ENCODE measurements around the gene CENPT.

Gene CENPT

DNA sequence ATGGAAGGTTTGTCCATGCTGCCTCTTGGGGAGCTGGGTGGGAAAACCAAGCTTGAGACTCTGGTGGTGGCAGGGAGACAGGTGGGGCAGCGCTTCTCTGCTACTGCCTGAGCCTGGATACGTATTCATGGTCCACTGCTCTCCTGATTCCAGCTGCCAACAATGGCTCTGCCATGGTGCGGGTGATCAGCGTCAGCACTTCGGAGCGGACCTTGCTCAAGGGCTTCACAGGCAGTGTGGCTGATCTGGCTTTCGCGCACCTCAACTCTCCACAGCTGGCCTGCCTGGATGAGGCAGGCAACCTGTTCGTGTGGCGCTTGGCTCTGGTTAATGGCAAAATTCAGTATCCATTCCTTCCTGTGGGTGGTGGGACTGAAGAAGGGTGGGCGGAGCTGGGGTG, 29.6 kb upstream of the CENPT start:
- peaks cover 78% of the 10 kb centered on the region for H4K20me1 ChIP-seq
- no peaks in the 10 kb centered on the region for H3K9me3 ChIP-seq
- peaks cover 37% of the 10 kb centered on the region for H3K4me1 ChIP-seq
- H3K36me3 ChIP-seq, result peaks cover 77% of the 10 kb centered on the region
- H3K27me3 ChIP-seq, result no peaks in the 10 kb centered on the region
- H3K4me2 ChIP-seq, result no peak overlapping the region
- no peak for TF ChIP-seq Cebpa-rat (IDR thresholded peaks at IDR 0.05)
- no peak overlapping the region for H3K4me3 ChIP-seq
- H3K27ac ChIP-seq, result no peak overlapping the region
- no peak overlapping the region for H3K9ac ChIP-seq

DNA sequence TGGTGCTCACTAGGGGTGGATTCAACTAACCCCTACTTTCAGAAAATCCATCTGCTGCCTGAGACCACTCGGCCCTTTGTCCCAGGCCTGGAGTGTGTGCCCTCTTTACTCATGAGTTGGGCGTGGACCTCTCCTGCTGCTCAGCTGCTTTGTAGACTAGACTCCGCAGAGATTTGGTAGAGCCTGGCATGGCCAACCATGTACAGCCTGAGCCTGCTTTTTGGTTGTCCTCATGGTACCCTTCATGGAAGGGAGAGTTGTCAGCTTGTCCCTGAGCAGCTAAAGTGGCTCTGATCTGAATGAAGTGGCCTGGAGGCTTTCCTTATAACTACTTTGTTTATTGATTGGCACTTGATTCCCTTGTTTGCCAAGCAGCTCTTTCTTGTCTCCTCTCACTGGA, 26.9 kb upstream of the CENPT start:
- Histone ChIP-seq H3K27me3 (no peaks in the 10 kb centered on the region), H3K4me1 (peaks cover 37% of the 10 kb centered on the region), H3K9me3 (no peaks in the 10 kb centered on the region), H4K20me1 (peaks cover 58% of the 10 kb centered on the region), H3K4me3 (peak overlapping the region; percentile 98), H3K36me3 (peaks cover 77% of the 10 kb centered on the region), H3K4me2 (peak overlapping the region; percentile 89), H3K9ac (peak overlapping the region; percentile 97), H3K27ac (0 out of 2 replicates have a peak overlapping the region, but pooled peaks have one; percentile 96)
- no peak for TF ChIP-seq Cebpa-rat (IDR thresholded peaks at IDR 0.05)

DNA sequence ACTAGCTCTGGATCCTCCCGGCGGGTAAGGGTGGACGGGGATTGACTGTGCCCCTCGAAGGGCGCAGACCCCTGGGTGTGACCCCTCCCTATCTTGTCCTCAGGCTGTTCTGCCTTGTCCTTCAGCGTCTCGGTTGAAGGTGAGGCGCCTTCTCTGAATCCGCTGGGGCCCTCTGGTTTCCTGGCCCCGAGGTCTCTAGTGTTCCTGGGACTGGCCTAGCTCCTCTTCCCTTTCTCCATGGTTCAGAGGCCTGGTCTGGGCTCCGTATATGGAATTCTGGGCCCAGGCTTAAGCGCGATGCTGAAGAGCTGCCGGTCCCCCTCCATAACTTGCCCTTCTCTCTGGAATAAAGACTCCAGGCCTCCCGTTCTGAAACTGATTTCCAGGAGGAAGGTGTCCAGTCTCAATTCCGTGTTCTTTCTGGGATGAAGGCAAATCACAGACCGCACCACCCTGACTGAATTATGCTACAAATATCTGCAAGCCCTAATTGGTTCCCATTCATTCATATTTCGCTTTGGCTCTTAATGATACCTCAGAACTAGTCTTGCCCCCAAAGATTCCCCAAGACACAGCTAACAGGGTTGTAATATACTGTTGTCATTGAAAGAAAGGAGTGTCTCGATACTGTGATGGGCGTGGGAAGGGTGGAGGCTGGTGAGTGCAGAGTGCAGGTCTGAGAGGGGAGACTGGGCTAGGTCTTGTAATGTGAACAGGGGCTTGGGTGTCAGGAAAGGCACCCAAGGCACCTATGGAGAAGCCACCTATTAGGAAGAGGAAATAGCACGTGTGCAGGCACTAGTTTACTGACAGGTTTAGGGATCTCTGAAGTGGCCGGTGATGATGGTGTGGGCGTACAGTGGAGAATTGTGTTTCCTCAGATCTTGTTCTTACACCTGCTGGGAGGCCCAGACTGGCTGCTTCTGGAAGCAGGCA, 26.2 kb upstream of the CENPT start:
- Histone ChIP-seq H3K9ac (peak overlapping the region; percentile 97), H3K27me3 (no peaks in the 10 kb centered on the region), H3K4me2 (peak overlapping the region; percentile 89), H3K9me3 (no peaks in the 10 kb centered on the region), H3K4me3 (peak overlapping the region; percentile 98), H4K20me1 (peaks cover 62% of the 10 kb centered on the region), H3K4me1 (peaks cover 37% of the 10 kb centered on the region), H3K36me3 (peaks cover 77% of the 10 kb centered on the region), H3K27ac (peak overlapping the region; percentile 96)
- no peak for TF ChIP-seq Cebpa-rat (IDR thresholded peaks at IDR 0.05)

DNA sequence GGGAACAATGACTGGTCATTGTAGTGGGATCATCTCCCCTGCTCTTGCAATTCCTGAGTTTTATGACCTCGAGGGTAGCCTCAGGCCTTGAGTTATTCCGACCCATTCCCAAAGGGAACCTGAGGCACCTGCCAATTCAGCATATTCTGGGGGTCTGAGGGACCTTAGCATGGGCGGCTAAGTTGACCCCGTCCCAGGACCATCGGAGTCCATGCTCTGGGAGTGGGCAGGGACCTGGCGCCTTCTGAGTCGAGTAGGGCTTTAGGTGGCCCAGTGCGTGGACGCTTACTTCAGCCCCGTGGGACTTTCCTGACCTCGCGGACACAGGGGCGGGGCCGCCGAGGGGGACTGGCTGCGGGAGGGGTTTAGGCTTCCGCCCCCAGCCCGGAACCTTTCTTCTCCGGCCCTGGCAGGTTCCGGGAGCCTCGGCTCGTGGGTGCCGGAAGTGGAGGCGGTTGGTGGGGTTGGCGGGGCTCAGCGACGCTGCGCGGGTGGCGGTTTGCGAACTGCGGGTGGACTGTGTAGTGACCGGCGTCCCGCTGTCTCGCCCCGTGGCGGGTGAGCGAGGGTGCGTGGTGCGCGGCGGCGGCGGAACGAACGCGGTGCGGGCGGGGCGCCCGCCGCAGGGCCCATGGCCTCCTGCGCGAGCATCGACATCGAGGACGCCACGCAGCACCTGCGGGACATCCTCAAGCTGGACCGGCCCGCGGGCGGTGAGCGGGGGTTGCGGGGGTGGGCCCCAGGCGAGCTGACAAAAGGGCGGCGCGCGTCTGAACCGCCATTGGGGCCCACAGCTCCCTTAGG, 25.3 kb upstream of the CENPT start, which contains the start of gene EDC4:
Gene EDC4, plus strand, starts transcription at position 422 of the 804 bp plus-strand sequence. Its CDS starts 210 bp downstream, at position 632.
- H3K36me3 ChIP-seq, result peaks cover 77% of the 10 kb centered on the region
- TF ChIP-seq Cebpa-rat (IDR thresholded peaks at IDR 0.05), result no peak
- no peaks in the 10 kb centered on the region for H3K27me3 ChIP-seq
- H3K4me2 ChIP-seq, result peak within 1 kb of the TSS; percentile 89
- peak within 1 kb of the TSS; percentile 98 for H3K4me3 ChIP-seq
- no peaks in the 10 kb centered on the region for H3K9me3 ChIP-seq
- peak within 1 kb of the TSS; percentile 97 for H3K9ac ChIP-seq
- peak within 1 kb of the TSS; percentile 96 for H3K27ac ChIP-seq
- H4K20me1 ChIP-seq, result peaks cover 66% of the 10 kb centered on the region
- peaks cover 37% of the 10 kb centered on the region for H3K4me1 ChIP-seq

DNA sequence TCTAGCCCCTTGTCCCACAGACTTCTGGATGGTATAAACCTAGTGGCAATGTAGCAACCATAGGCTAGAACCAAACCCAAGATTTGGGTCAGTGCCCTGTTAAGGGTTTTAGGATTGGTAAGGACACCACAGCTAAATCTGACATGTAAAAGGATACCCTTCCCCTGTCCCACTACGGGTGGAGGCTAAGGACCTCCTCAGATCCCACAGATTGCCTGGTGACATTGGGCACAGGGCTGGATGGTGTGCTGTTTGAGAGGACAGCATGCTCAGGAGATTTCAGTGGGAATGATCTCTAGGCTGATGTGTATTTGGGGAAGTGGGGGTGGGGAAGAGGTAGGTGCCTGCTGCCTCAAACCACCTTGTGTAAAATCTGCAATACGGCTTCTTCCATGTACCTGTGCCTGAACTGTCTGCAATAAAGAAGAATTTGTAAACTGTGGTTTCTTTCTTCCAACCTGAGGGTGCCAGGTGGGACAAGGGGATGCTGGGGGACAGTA, 24.7 kb upstream of the CENPT start:
- Histone ChIP-seq H3K9ac (peak overlapping the region; percentile 97; the same call in 1 of the 2 replicates), H3K36me3 (peaks cover 77% of the 10 kb centered on the region)

DNA sequence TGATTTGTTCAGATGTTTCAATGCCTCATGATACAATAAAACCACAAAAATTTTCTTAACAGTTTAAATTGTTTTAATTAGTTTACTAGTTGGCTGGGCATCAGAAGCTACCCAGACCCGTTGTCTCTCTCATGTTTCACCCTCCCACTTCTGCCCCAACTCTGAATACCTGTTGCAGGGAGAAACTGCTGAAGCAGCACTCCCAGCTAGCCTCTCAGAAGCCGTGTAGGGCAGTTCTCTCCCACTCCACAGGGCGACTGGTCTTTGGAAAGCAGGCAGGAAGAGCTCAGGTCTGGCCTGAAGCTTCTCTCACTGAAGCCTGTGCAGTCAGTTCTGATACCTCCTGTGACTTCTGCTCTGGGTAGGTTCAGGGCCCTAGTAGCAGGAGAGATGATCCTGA, 23.8 kb upstream of the CENPT start:
- Histone ChIP-seq H3K4me3 (no peak overlapping the region), H3K27ac (no peak overlapping the region), H3K9ac (no peak overlapping the region), H3K36me3 (peaks cover 77% of the 10 kb centered on the region), H3K9me3 (no peaks in the 10 kb centered on the region), H4K20me1 (peaks cover 65% of the 10 kb centered on the region), H3K27me3 (no peaks in the 10 kb centered on the region), H3K4me2 (no peak overlapping the region), H3K4me1 (peaks cover 34% of the 10 kb centered on the region)
- TF ChIP-seq Cebpa-rat (IDR thresholded peaks at IDR 0.05), result no peak

More for the DNA sequence above, 24.7 kb upstream of the CENPT start:
- H3K27ac ChIP-seq, result peak overlapping the region; percentile 96
- H4K20me1 ChIP-seq, result peaks cover 66% of the 10 kb centered on the region
- no peaks in the 10 kb centered on the region for H3K27me3 ChIP-seq
- peaks cover 37% of the 10 kb centered on the region for H3K4me1 ChIP-seq
- peak overlapping the region; percentile 89 for H3K4me2 ChIP-seq
- TF ChIP-seq Cebpa-rat (IDR thresholded peaks at IDR 0.05), result no peak
- H3K9me3 ChIP-seq, result no peaks in the 10 kb centered on the region
- peak overlapping the region; percentile 98 for H3K4me3 ChIP-seq

DNA sequence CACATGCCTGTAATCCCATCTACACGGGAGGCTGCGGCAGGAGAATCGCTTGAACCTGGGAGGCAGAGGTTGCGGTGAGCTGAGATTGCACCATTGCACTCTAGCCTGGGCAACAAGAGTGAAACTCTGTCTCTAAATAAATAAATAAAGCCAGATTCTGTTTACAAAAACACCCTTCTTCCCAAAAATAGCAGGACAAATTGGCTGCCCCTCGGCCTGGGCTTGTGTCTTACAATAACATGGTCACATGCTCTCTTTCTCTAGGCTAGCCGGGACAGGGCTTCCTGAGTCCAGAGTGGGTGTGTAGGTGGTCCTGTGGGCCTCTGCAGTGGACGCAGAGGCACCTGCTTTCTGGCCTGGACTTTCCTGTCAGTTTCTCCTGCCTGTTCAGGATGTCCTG, 22.2 kb upstream of the CENPT start:
- Histone ChIP-seq H3K27ac (no peak overlapping the region), H3K9me3 (no peaks in the 10 kb centered on the region), H4K20me1 (peaks cover 65% of the 10 kb centered on the region), H3K4me3 (no peak overlapping the region), H3K36me3 (peaks cover 77% of the 10 kb centered on the region), H3K4me2 (no peak overlapping the region), H3K4me1 (peaks cover 17% of the 10 kb centered on the region), H3K27me3 (no peaks in the 10 kb centered on the region), H3K9ac (no peak overlapping the region)
- TF ChIP-seq Cebpa-rat (IDR thresholded peaks at IDR 0.05), result no peak

DNA sequence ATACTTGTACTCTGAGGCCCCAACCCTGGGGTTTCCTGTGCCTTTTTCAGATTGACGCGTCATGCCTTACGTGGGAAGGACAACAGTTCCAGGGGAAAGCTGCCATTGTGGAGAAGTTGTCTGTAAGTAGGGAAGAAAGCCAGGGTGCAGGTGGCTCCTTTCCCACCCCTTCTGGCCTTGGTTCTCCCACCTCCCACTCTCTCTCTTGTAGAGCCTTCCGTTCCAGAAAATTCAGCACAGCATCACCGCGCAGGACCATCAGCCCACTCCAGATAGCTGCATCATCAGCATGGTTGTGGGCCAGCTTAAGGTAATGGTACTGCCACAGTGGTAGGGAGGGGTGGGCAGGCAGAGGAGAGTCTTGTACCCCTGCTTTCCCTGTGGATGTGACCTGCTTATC, 20.8 kb upstream of the CENPT start:
- H3K36me3 ChIP-seq, result peaks cover 91% of the 10 kb centered on the region
- no peak overlapping the region for H3K4me2 ChIP-seq
- peaks cover 7% of the 10 kb centered on the region for H3K4me1 ChIP-seq
- peaks cover 65% of the 10 kb centered on the region for H4K20me1 ChIP-seq
- no peaks in the 10 kb centered on the region for H3K27me3 ChIP-seq
- H3K9me3 ChIP-seq, result no peaks in the 10 kb centered on the region
- TF ChIP-seq Cebpa-rat (IDR thresholded peaks at IDR 0.05), result no peak
- H3K27ac ChIP-seq, result no peak overlapping the region
- 0 out of 2 replicates have a peak overlapping the region, but pooled peaks have one; percentile 4 for H3K9ac ChIP-seq
- no peak overlapping the region for H3K4me3 ChIP-seq

DNA sequence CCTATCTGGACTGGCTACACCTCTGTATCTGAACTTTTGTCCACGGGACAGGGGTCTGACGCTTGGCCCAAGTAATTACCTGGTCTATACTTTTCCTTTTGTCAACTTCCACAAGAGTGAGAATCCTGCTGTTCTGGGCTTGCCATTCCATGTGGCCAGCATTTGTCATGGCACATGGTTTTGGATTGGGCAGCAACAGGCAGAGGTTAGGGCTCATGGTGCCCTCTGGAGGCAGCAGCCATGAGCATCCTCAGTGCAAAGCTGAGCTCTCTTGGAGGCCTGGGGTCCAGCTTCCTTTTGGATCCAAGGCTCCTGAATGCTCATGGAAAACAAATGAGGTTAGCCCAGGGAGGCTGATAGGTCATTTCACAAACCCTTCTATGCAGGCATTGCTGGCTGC, 17.8 kb upstream of the CENPT start:
- H4K20me1 ChIP-seq, result peaks cover 93% of the 10 kb centered on the region
- no peaks in the 10 kb centered on the region for H3K4me1 ChIP-seq
- no peaks in the 10 kb centered on the region for H3K9me3 ChIP-seq
- no peak overlapping the region for H3K4me3 ChIP-seq
- H3K27ac ChIP-seq, result no peak overlapping the region
- no peaks in the 10 kb centered on the region for H3K27me3 ChIP-seq
- no peak for TF ChIP-seq Cebpa-rat (IDR thresholded peaks at IDR 0.05)
- peaks cover 100% of the 10 kb centered on the region for H3K36me3 ChIP-seq
- H3K4me2 ChIP-seq, result no peak overlapping the region
- H3K9ac ChIP-seq, result no peak overlapping the region
